Esophagus (tissue), 2 donors: ENCODE results near the gene CLDN4. TPM values are rescaled to one million over a fixed set of nuclear protein-coding genes. Genes with fewer than 3 reads are reported as not detected.

ENCODE experiments used
- H3K27ac ChIP-seq, 2 donors: one replicate each; pipeline ENCODE4 v1.5.1; 2013; ENCODE audit warnings: low read depth in 2 of 2, mild to moderate bottlenecking in 2 of 2, inconsistent platforms in 1 of 2, low read length in 1 of 2, moderate library complexity in 1 of 2
- H3K27me3 ChIP-seq, 2 donors: one replicate each; pipeline ENCODE4 v1.6.1; 2013; ENCODE audit warnings: low read length in 2 of 2, control low read depth in 1 of 2, mild to moderate bottlenecking in 1 of 2; ENCODE audit not compliant: insufficient read depth in 2 of 2, control insufficient read depth in 1 of 2
- H3K36me3 ChIP-seq, 2 donors: one replicate each; pipeline ENCODE4 v1.6.1; 2013; ENCODE audit warnings: low read length in 1 of 2; ENCODE audit not compliant: control insufficient read depth in 2 of 2, insufficient read depth in 2 of 2
- H3K4me1 ChIP-seq, 2 donors: one replicate each; pipeline ENCODE4 v1.6.1; 2013; ENCODE audit warnings: low read length in 1 of 2; ENCODE audit not compliant: control insufficient read depth in 2 of 2, insufficient read depth in 2 of 2
- H3K4me3 ChIP-seq, 2 donors: one replicate each; pipeline ENCODE4 v1.5.1; 2013; ENCODE audit warnings: low read length in 2 of 2, mild to moderate bottlenecking in 2 of 2, low read depth in 1 of 2, moderate library complexity in 1 of 2
- H3K9me3 ChIP-seq, 2 donors: one replicate each; pipeline ENCODE4 v1.6.1; 2013; ENCODE audit warnings: mild to moderate bottlenecking in 2 of 2, low read depth in 1 of 2, low read length in 1 of 2, moderate library complexity in 1 of 2; ENCODE audit not compliant: control insufficient read depth in 2 of 2, insufficient read depth in 1 of 2
- WGBS, 2 donors: extraction: QIAGEN DNeasy Blood & Tissue Kit; methylation state at CpG; one replicate each; pipeline ENCODE4 v1.1.7; 2013; 5-methylcytosine and 5-hydroxymethylcytosine counted together
- polyA plus RNA-seq, 2 donors: library from polyadenylated mRNA; stranded (reverse); fragments of 200-250 nt; gene quantifications; one replicate each; pipeline ENCODE4 v1.2.3, GENCODE V29; 2013
- donor health status: healthy with polysubstance abuse.
- donor health status: Bipolar disorder and iron deficiency.

The CLDN4 gene
- polyA plus RNA-seq, 2 donors, result 124 to 233 TPM

DNA sequence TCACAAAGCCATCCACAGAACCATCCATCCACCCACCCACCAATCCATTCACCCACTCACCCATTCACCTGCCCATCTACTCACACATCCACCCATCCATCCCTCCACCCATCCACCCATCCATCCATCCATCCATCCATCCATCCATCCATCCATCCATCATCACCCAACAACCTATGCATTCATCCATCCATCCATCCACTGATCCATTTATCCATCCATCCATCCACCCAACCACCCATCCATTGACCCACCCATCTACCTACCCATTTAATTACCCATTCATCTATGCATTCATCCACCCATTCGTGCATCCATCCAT lies 35.6 kb downstream of the CLDN4 start:
- Histone ChIP-seq H3K4me1 (no peaks in the 10 kb centered on the region), H3K4me3 (no peak overlapping the region), H3K27me3 (no peaks in the 10 kb centered on the region), H3K27ac (no peak overlapping the region), H3K36me3 (no peaks in the 10 kb centered on the region), H3K9me3 (no peaks in the 10 kb centered on the region)
- WGBS, 2 donors, result 71 to 85% methylated on average over 1 of the region's 1 CpG

DNA sequence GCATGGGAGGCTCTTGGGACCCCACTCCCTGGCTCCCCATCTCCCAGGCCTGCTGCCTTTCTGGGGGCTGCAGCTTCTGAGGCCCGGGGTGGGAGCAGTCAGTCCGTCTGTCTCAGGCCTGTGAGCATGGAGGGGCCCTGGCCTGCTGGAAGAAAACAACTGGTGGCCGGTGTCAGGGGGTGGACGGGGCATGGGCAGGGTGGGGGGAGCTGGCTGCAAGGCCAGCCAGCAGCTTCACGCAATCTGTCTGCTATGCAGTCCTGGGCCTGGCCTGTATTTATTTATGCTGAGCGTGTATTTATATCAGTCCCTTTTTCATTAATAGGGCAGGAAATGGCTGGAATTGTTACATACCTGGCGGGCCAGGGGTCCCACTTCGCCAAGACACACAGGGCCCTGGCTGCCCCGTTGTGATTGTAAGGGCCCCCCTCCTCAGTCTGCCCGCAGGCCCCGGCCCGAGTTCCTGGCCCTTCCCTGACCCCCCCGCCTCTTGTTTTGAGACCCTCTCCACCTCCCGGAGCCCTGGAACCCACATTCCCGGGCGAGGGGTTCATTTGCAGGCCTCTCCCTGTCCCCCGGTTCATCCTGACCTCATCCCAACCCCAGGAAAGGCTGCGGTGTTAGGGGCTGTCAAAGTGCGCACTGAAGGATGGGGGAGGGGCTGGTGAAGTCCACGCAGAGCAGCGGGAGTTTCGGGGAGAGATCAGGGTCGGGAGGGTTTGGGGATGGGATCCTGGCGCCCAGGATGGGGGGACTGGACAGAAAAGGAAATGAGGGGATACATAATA lies 38.4 kb downstream of the CLDN4 start:
- no peaks in the 10 kb centered on the region for H3K27me3 ChIP-seq
- no peaks in the 10 kb centered on the region for H3K4me1 ChIP-seq
- H3K9me3 ChIP-seq, result no peaks in the 10 kb centered on the region
- H3K4me3 ChIP-seq, result no peak overlapping the region
- WGBS, 2 donors, result 62 to 63% methylated on average over 23 to 24 of the region's 24 CpGs
- H3K27ac ChIP-seq, result no peak overlapping the region
- H3K36me3 ChIP-seq, result no peaks in the 10 kb centered on the region

DNA sequence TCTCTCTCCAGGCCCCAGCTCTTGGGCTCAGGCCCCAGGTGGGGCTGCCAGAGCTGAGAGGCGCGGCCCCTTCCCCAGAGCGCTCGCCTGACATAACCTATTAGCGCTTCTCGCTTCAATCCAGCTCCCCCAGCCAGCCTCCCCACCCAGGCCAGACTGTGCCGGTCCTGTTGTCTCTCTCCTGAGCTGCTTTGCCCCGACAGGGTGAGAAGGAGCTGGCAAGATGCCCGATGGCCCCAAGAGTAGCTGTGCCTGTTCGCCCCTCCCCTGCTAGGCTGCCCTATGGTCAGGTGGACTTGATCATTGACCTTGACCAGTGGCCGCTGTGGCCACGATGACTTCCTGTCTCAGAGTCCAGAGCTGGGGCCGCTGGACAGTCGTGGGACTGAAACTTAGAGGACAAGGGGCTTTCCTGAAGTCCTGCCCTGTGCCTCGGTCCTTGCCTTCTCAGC lies 39.3 kb downstream of the CLDN4 start:
- no peak overlapping the region for H3K27ac ChIP-seq
- H3K9me3 ChIP-seq, result no peaks in the 10 kb centered on the region
- no peaks in the 10 kb centered on the region for H3K27me3 ChIP-seq
- 53 to 62% methylated on average over 15 of the region's 15 CpGs for WGBS, 2 donors
- no peak overlapping the region for H3K4me3 ChIP-seq
- H3K4me1 ChIP-seq, result no peaks in the 10 kb centered on the region
- H3K36me3 ChIP-seq, result no peaks in the 10 kb centered on the region

DNA sequence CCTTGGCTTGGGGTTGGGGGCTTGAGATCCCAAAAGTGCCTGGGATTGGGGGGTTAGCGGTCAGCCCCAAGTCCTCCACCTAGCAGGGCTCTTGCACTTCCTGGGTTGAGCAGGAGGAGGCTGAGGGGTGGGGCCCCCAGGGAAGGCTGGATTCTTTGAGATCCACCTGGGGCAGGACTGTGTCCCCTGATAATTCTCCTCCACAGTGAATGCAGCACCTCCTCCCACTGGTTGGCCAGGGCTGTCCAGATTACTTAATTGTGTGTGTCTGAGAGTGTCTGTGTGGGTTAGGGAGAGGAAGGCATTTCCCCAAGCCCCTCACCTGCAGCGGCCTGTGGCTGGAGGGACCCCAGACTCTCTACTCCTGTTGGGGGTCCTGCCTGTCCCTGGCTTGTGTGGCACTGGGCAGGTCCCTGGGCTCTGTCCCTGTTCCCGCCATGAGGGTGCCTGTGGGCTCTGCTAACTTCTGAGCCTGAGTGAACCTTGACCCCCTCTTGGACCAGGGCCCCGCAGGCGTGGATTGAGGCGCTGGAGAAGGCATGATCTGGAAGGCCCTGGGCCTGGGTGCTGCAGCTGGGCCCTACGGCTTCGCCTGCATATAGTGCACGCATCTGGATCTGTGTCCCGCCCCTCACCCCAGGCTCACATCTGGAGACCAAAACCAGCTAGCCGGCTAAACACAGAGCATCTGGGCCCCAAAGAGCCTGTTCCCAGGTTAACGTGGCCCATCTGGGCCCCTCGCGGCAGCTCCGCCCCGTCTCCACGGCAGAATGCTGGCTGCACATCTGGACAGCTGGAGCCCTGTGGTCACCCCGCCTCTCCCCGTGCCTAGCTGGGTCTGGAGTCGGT lies 40.6 kb downstream of the CLDN4 start:
- Histone ChIP-seq H3K27ac (no peak overlapping the region), H3K27me3 (no peaks in the 10 kb centered on the region), H3K4me1 (no peaks in the 10 kb centered on the region), H3K36me3 (no peaks in the 10 kb centered on the region), H3K9me3 (no peaks in the 10 kb centered on the region), H3K4me3 (no peak overlapping the region)
- WGBS, 2 donors, result 63 to 66% methylated on average over 20 of the region's 20 CpGs

DNA sequence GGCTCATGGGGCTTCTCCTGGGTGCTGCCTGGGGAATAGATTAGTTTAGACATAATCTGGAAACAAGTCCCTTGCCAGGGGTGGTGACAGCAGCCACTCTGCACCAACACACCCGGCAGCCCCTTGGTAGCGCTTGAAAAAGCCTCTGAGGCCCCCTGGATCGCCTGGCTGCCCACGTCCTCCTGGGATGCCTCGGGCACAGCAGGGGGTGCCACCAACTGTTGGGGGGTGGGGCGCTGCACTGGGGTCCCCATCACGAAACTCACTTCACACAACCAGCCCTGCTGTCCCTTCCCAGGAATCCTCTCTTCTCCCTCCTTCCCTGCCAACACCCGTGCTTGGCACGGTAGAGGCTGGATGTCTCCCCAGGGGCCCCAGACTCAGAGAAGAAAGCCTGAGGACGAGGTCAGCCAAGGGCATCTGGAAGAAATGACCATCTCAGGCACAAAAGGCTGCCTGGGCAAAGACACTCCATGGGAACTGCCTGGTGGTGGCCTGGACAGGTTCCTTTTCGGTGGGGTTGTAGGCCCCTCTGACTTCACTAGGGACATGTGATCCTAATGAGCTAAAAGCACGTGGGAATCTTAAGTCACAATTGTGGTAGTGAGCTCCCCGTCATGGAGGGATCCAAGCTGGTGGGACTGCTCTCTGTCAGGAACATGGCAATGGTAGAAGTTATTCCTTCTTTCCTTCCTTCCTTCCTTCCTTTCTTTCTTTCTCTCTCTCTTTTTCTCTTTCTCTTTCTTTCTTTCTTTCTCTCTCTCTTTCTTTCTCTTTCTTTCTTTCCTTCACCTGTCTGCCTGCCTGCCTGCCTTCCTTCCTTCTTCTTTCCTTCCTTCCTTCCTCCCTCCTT lies 41.5 kb downstream of the CLDN4 start:
- Histone ChIP-seq H3K9me3 (no peaks in the 10 kb centered on the region), H3K27ac (no peak overlapping the region), H3K4me3 (no peak overlapping the region), H3K4me1 (no peaks in the 10 kb centered on the region), H3K27me3 (no peaks in the 10 kb centered on the region), H3K36me3 (no peaks in the 10 kb centered on the region)
- WGBS, 2 donors, result 65 to 74% methylated on average over 13 of the region's 13 CpGs

DNA sequence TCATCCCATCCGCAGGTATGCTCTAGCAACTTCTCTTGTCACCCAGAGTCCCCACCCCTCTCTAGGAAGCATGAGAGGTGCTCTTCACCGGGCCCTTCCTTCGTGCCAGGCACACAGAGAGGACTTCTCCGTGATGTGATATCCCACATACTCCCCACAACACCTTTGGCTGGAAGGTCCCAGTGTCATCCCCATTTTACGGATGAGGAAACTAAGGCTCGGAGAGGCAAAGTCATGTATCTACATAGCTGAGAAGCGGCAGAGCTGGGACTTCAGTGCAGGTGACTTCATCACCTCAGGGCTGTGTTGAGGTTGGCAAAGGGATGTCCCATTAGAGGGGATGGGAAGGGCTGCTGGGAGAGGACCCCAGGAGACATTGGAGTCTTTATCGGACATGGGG lies 45.6 kb downstream of the CLDN4 start:
- H3K27me3 ChIP-seq, result no peaks in the 10 kb centered on the region
- WGBS, 2 donors, result 94 to 95% methylated on average over 8 of the region's 8 CpGs
- H3K4me1 ChIP-seq, result peaks cover 0 to 8% of the 10 kb centered on the region in 2 donors

DNA sequence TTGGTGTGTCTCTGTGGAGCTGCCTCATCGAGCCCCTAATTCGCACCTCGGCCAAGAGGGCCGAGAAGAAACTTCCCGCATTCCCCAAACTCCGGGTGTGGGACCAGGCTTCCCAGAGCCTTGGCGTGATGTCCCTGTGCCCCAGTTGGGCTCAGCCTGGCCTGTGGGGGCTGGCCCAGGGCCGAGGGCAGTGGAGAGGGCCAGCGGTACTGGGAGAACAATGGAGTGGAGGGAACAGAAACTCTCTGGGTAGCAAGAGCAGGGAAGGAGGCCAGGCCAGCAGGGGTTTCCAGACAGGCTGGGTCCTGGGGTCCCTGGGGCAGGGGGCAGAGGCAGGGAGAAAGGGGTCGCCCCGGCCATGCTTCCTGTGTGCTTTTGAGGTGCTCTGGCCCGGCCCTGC lies 46.2 kb downstream of the CLDN4 start:
- 84 to 85% methylated on average over 12 of the region's 12 CpGs for WGBS, 2 donors
- no peak overlapping the region for H3K4me3 ChIP-seq
- peaks cover 0 to 8% of the 10 kb centered on the region in 2 donors for H3K4me1 ChIP-seq
- H3K27ac ChIP-seq, result no peak overlapping the region
- no peaks in the 10 kb centered on the region for H3K36me3 ChIP-seq
- no peaks in the 10 kb centered on the region for H3K27me3 ChIP-seq
- no peaks in the 10 kb centered on the region for H3K9me3 ChIP-seq

More for the DNA sequence above, 45.6 kb downstream of the CLDN4 start:
- Histone ChIP-seq H3K4me3 (no peak overlapping the region), H3K36me3 (no peaks in the 10 kb centered on the region), H3K9me3 (no peaks in the 10 kb centered on the region), H3K27ac (no peak overlapping the region)

DNA sequence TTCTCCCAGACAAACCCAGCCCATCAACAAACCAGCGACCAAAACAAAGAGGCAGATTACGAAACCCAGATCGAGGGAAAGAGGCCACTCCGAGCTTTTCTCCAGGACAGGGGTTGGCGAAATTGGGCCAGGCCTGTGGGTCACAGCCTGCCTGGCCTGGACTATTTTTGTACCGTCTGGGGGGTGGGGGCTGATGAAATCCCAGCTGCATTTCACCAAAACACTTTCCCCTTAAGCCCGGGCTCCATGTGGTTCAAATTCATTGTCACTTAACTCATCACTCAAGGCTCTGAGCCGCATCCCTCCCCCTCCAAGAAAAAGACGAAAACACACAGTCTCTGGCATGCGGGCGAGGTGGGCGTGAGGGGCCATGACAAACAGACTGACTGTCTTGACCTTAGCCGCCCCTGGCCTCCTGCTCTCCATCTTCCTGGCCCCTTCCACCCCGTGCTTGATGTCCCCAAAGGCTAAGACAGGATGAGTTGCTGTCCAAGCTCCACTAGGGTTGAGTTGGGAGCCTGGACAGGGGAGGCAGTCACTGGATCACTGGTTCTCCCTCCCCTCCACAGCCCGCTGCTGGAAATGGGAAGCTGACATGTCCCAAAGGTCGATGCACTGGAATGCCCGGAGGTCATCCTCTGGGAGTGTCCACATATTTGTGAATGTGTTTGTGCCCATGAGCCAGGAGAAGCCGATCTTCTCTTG lies 49.3 kb downstream of the CLDN4 start:
- Histone ChIP-seq H3K27me3 (no peaks in the 10 kb centered on the region), H3K36me3 (no peaks in the 10 kb centered on the region), H3K4me3 (no peak overlapping the region), H3K27ac (peak overlapping the region; percentile 18 to 25), H3K9me3 (no peaks in the 10 kb centered on the region), H3K4me1 (peaks cover 0 to 8% of the 10 kb centered on the region in 2 donors)
- WGBS, 2 donors, result 53 to 59% methylated on average over 18 of the region's 18 CpGs
